Stimulated activated CD8-positive, alpha-beta memory T cell treated with anti-CD3 and anti-CD28 coated beads, Interleukin-12 subunit alpha, Interleukin-12 subunit beta, amount 100 ng/mL, for 24 hours (primary cell): ENCODE data around the gene GMDS.

Source experiments
- DNase-seq: peaks from one replicate; pipeline ENCODE4 v3.0.0-alpha.2; 2020; ENCODE audit errors: extremely low read depth

The GMDS gene

DNA sequence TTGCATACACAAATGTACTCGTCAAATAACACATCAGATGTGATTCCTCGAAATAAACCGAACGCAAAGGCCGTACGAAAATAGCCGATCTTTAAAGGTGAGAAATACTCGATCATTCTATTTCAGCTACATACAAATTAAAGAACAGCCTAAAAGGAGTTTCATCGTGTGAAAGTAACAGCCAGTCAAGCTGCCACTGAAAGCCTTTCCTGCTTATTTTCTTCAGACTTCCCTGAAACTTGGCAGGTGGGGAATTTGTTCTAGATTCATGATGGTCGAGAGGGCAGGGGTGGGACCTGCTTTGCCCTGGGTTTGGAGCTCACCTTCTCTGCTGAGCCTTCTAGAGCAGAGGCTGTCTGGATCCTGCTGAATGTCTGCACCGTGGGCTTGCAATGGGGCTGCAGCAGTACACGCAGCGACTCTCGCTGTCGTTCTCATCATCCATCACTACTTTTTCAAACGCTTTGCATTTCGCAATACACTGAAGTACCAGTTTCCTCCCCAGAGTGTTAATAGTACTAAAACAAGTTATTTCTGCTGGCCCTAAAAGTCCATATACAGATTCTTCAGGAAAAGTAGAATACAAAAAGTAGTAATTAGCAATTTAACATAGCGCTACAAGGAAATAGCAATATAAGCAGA lies 619.5 kb downstream of the GMDS start:
- no peak for DNase-seq

DNA sequence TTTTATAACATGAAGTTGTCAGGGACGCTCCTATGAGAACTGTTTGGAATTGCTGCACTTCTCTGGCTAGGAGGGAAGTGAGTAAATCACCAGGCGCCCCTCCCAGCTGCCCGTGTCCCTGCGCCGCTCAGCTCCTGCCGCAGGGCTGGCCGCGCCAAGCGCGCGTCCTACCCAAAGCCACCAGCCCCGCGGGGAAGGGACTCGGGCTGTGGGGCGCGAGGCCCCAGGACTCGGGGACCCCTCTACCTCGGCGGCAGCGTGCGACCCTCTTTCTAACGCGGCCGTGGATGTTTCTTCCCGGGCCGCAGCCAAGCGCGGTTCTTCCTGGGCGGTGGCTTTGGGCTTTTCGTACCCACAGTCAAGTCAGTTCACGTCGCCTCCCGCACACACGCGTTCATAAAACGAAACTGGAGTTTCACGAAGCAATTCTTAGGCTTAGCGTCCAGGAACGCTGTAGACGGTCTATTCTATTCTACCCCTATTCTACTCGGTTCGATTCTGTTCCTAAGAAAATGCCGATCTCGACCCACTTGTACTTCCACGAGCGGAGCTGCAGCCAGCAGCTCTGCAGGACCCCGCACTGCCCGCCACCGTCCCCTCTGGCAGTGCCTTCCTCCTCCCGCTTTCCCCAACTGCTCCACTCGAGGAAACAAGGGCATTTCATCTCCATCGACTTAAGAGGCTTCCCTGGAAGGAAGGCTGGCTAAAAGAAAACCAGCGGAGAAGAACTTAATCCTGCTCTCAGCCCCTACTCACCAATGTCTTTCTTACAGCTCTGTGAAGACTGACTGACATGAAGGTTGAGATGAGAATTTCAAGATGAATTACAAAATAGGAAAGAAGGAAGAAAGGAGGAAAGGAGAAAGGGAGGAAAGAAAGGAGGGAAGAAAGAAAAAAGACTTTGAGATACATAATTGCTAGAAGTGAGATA lies 620.3 kb downstream of the GMDS start:
- DNase-seq: no peak

DNA sequence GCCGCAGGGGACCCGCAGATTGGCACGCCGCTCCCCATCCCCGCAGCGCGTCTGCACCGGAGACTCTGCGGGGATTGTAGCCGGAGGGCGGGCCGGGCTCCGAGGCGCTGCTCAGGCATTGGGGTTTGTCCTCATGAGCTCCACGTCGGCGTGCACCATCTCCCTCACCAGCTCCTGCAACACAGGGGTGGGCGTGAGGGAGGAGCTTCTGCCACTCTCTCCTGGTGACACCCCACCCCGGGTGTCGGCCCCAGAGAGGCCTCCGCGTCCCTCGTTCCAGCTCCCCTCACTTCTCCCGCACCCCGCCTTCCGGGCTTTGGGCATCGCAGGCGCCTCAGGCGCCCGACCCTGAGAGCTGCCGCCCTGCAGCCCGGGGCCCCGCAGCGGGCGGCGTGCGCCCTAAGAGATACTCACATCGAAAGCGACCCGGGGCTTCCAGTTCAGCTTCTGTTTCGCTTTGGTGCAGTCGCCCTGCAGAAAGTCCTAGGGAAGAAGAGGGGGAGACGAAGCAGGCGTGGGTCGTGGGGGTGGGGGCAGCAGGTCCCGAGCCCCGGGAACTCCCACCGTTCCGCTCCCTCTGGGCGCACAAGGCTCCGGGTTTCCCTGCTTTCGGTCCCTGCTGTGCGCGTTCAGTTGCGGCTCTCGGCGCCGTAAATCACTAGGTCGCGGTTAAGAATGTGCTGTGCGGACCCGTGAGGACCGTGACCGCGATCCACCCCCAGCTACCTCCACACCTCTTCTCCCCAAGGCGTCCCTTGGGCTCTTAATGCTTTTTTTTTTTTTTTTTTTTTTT lies 621.2 kb downstream of the GMDS start:
- no peak for DNase-seq

DNA sequence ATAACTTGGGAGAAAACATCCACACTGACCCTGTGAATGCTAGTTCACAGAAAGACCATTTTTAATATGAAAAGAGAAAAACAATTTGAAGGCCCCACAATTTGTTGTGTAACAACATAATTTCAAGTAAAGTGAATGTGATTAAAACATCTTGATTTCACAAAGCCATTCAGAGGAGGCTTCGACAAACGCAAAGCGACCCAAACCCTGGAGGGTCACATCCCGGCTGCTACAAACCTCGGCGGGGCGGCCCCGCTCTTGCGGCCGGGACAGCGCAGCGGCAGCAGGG lies 621.7 kb downstream of the GMDS start:
- DNase-seq: no peak

DNA sequence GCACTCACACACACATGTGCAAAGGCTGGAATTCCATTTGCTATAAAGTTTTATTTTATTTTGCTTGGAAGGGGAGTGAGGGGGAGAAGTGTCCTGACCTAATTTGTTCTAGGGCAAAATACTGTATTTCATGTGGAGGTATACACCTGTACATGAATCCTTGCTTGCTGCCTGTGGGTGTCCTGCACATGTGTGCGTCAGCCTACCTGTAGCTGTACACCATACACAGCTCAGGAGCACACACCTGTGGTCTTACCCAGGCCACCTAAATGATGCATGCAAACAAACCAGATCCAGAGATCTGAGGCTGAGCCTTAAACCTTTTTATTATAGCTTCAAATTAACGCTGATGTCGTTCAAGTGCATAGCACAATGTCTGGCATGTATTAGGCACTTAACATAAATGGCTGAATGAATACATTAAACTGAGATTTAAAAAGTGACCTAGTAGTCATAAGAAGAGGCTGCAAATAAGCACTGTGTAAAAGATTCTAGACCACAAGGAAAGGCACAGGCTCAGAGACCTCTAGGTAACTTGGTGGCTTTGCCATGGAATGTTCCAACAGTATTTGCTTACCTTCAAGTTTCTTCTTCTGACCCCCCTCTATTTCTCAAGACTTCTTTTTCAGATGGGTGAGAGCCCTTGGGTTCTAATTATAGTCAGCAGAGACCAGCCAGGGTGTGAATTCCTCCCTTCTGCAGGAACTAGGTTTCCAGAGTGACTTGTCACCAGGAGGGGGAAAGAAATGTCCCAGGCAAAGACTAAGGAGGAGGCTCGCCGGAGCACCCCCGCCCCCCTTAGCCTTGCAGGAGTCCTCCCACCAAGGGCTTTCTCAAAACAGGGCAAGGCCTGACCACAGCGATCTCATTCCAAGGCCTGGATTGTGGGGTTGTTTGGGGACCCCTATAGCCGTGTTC lies 622.3 kb downstream of the GMDS start:
- no peak for DNase-seq

DNA sequence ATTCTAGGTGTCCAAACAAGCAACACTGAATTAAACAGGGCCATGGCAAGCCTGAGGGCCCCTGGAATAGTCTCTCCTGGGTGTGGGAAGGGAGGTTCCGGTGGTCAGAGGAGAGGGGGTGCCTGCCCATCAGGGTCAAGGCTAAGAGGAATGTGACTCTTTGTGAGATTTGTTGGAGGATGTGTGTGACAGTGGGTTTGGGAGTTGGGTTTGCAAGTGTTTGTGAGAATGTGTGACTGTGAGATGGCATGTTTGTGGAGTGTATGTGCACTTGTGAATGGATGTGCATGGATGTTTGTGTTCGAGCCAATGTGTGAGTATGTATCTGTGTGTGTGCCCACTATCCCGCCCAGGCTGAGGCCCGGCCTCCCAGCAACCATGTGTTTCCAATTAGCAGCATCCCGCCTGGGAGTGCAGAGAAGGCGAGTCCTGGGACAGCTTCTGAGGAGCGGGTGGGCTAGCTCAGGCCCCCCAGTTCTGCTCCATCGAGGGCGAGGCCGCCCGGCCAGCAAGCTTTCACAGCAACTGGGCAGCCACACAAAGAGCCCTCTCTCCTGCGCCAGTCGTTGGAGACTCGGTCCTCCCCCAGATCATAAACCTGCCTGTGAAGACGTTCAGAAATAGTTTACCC lies 623.1 kb downstream of the GMDS start:
- DNase-seq: no peak

DNA sequence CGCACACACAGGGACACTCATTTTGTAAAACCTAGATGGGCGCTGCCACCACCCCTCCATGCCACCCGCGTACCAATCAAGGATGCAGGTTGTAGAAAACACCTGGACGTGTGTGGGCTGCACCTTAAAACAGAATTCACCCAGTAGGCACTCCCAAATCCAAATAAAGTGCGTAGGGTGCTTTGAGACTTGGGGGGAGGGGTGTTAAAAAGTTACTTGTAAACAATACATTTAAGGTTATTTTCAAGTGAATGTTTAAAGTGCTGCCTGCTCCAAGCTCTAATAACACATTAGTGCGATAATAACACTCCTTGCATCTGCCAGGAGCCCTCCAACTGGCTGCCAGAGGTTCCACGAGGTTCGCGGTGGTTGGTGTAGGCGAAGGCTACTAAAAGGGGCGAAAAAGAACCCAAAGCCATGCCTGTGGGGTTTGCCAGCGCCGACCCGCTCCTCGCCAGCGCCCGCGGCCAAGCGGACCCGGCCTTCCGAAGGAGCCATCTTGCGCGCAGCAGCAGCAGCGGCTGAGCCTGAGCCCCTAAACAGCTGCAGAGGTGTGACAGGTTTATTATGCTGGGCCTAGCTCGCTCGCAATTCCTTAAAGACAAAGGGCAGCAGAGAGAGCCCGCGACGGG lies 624.2 kb downstream of the GMDS start:
- DNase-seq: no peak

DNA sequence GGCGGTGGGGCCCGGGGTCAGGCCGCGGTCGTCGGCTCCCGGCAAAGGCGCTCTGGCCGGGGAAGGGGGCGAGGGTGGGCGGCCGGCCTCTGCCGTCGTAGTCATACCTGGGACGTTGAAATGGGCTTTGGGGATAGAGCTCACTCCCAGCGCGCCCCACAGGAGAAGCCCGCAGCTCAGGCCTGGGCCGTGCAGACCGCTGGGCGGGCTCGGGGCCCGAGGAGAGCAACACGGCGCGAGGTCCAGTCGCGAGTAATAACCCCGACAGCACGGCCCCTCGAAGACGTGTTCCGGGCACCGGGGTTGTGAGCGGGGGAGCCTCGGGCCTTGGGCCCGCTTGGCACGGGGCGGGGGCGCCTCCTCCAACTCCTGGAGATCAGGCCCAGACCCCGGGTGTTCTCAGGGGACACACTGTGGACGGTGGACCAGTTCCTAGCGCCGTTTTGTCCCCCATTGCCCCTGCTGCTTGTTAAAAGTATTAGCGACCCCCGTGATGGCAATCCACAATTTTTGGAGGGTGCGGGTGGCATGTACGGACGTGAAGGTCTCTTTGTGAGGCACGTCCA lies 624.8 kb downstream of the GMDS start:
- no peak for DNase-seq

DNA sequence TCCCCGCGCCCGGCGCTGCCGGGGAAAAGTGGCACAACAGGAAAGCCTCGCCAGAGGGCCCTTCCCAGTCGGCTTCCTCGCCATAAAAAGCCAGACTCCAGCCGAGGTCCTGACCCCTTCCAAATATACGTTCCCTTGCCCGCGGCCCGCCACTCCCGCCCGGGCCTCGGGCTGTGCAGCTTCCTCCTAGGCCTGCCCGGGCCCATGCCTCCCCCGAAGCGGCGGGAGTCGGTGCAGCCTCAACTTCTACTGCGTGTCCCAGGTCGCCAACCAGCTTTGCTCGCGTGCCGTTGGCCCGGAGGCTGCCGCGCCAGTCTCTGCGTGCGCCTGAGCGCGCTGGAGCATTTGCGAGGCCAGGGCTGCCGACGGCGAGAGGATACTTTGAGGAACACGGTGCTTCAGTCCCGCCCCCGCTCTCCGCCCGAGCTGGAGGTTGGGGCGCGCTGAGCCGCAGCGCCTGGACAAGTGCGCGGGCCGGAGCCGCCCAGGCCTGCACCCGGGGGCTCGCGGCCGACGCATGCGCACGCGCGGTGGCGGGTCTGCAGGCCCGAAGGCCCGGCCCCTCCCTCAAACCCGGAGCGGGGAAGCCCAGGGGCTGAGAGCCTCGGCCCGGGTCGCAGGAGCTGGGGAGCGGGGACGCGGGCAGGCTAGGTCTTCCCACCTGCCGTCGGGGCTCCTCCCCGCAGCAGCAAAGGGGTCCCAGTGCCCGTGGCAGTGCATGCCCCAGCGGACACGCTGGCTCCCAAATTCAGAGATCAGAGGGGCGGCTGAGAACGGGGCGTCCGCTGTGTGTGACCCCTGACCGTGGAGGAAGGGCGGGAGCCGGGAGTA lies 625.5 kb downstream of the GMDS start:
- DNase-seq: no peak

DNA sequence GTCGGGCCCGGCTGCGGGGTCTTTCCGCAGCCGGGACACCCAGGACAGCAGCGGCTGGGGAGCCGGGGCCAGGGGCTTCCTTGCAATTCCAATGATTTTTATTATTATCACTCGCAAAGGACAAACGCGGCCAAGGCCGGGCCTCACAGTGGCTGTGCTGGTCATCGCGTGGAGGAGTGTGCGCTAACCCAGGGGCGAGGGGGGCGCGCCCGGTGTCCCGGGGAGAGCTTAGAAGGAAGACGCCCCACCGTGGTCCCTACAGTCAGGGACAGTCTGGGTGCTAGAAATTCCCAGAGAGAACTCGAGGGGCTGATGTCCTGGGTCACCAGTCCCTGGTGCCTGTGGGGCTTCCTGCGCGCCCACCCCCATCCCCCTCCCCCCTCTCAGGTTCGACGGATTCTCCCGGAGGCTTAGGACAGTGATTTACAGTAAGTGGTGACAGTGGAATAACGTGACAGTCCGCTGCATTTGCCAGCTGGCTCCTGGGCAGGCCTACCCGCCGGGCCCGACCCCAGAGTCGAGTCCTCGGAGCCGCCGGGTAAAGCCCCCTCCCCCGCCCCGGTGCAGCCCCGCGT lies 626.2 kb downstream of the GMDS start:
- DNase-seq: no peak

DNA sequence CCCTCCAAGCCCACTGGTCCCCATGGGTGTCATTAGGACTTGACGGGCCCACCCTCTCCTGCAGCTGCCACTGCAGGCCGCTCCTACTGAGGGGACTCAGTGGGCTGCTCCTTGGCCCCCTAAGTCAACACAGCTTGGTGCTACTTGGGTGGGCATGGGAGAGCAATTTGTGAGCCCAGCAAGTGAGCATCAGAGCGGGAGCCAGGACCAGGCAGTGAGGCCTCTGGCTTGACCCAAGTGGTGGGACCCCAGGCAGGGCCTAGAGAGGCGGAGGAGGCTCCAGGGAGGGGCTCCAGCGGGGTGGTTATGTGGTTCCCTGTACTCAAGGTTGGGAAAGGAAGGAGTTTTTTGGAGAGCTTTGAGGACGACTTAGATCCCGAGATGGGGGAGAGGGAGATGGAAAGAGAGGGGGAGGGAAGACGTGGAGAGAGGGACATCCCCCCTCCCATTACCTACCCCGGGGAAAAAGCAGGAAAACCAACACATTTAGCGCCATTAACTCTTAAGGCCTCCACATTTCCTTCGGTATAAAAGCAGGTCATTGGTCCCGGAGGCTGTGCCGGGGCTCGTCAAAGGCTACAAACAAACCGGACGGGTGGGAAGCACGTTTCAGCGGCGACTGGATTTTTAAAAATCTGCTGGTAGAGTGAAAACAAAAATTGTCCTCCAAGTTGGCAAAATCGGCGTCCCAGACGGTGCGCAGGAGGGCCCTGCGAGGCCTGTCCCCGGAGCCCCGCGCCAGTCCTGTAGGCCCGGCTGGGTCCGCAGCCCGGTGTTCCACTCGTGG lies 626.9 kb downstream of the GMDS start:
- no peak for DNase-seq

DNA sequence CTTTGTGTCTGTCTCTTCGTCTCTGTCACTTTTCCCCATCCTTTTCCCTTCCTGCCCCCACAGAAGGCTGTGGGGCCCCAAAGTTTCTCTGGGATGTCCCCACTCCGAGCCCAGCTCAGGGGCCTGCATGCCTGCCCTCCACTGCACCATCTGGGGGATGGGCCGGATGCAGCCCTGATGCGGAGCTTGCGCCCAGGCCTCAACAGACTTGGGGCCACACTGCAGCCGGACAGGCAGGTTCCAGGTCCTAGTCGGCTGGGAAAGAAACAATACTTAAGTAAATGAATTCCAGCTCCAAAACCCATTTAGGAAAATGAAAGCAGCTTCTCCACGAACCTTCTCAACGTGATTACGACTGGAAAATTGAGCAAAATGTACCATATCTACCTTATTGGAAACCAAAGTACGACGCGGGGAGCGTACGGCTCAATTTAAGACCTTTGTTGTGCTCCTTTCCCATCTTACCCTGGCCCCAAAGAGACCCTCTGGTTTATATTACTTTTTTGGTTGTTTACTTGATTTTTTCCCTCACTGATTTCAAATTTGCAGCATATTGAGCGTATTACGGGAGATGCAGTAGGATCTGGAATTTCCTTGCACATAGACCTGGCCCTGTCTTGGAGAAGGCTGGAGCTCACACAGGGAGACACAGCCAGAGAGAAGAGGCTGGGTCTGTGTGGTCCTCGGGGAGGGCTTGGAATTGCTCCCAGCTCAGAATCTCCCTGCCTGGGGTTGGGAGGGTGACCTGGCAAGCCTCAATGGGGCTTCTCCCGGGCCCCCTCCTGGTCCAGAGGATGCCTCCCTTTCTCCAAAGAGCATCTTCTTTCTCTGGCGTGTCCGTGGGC lies 627.7 kb downstream of the GMDS start:
- no peak for DNase-seq

DNA sequence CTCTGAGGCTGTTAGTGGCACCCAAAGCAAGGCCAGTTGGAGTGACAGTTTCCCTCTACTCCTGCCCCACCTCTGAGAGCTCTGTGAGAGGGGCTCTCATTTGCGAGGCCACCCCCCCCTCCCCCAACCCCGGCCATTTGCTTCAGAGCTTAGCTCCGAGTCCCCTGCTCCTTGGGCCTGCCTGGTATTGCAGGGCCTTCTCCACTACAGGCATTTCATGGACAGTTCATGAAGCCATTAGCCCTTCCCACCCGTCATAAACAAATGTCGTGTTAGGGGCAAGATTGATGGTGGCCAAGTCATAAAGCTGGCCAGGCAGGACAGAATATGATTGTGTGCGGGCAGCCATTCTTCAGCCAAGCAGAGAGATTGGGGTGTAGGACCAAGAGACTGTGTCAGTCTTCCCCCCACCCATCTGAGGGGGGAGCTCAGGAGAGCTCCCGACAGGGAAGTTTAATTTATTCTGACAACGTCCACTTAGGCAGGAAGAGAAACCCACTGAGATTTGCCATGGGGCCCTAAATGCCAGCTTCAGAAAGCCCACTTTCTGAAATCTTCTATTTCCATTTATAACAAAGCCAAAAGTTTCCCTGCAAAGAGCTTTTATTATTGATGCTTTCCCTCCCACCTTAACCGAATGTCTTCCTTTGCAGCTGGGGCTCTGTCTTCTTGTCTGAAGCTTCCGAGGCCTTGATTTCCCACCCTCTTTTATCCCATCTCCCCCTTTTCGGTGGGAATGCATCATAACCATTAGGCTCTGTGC lies 628.5 kb downstream of the GMDS start:
- no peak for DNase-seq

DNA sequence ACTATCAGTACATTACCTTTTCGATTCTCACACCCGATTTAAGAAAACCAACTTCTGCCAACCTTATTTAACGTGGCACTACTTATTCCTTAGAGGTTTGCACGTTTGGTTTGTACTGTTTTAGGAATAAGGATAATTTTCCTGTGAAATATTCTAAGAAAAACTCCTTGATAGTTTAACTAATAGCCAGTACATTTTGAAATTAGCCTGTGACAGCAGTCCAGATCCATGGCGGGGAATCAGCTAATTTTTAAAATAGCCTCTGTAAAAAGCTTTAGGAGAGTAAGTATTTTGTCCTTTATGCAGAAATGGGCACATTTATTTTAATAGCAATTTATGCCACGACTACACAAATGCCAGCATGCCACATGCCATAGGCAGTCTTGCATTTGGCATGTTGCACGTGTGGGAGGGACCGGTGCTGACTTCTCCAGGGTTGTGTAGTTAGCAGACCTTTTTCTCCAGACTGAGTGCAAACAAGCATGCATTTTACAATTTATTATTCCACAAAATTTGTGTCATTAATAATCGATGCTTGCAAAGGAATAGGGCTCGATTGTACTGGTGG lies 629.5 kb downstream of the GMDS start:
- DNase-seq: no peak

DNA sequence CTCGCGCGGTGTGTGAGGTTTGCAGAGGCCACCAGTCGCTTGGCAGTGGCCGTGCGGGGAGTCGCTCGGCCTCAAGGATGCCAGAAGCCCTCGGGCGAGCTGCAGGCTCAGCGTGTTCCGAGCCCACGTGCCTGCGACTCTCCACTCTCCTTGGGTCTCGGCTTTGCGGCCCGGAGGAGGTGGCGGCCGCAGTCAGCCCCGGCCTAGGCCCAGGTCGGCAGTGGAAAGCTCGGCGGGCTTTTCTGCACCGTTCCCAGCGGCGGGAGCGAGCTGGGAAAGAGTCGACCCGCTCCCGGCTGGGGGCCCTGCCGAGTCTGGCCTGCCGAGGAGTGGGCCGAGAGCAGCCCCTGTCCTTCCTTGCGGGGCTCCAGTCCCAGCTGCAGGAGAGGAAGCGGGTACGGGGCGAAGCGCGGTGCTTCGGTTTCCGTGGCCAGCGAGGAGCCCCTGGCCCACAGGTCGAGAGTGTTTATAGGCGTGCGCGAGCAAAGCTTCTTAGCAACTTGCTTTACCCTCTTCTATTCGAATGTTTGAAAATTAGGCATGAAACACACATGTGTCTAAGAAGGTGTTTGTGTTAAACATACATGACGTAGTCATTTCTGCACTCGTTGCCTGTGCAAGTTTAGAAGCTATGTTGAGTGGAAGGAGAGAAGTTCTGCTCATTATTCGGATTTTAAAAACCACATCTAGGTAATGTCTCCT lies 630.1 kb downstream of the GMDS start:
- no peak for DNase-seq
